Endothelial cell of umbilical vein (primary cell): Measurements from ENCODE around the gene JMJD6. TPM values are rescaled to one million over a fixed set of nuclear protein-coding genes. Genes with fewer than 3 reads are reported as not detected.

Source experiments
- BruUV-seq: library from RNA; stranded (reverse); fragments of 400-500 nt; replicated peaks from 2 replicates; lab custom pipeline; 2021; lab: Mats Ljungman, UMichigan
- CTCF ChIA-PET: fragments of 300-600, 350-600 bp; sonication (Branson Sonifier 250); formaldehyde crosslinking; loops from one replicate; lab custom pipeline; 2021; ENCODE audit warnings: antibody characterized with exemption, inconsistent platforms; lab: Charles Lee
- POLR2A ChIA-PET: fragments of 300-600, 350-600 bp; sonication (Branson Sonifier 250); formaldehyde crosslinking; loops from one replicate; lab custom pipeline; 2021; ENCODE audit warnings: antibody characterized with exemption, inconsistent platforms; lab: Charles Lee
- DNase-seq: peaks from one replicate; pipeline ENCODE4 v3.0.0-alpha.2; 2011; ENCODE audit warnings: low read depth, low spot score
- FAIRE-seq: peaks from 2 replicates; lab custom pipeline; 2011; peaks lifted over from hg19 to GRCh38; lab: Jason Lieb, UNC
- H2AFZ ChIP-seq: 2 replicates; pipeline ENCODE4 v1.6.0; 2012; ENCODE audit warnings: low read depth, low read length, control low read depth, inconsistent platforms
- H3K27ac ChIP-seq: 2 replicates; pipeline ENCODE4 v1.5.1; 2011; ENCODE audit warnings: low read depth, mild to moderate bottlenecking, control low read depth, low read length, moderate library complexity; ENCODE audit not compliant: insufficient read depth
- H3K27me3 ChIP-seq, 2 experiments: 2 replicates each; pipeline versions ENCODE4 v1.6.0 to v1.6.1; 2011; ENCODE audit warnings: low read length in 2 of 2, mixed read lengths in 1 of 2; ENCODE audit not compliant: control insufficient read depth in 2 of 2, insufficient read depth in 2 of 2
- H3K36me3 ChIP-seq, 2 experiments: 2 replicates in 1 of 2; 3 replicates in 1 of 2; pipeline ENCODE4 v1.5.1; 2011; ENCODE audit warnings: low read length in 2 of 2, mild to moderate bottlenecking in 1 of 2, moderate library complexity in 1 of 2; ENCODE audit not compliant: control insufficient read depth in 2 of 2, insufficient read depth in 2 of 2; ENCODE audit errors: extremely low read depth in 1 of 2
- H3K4me1 ChIP-seq: 3 replicates; pipeline ENCODE4 v1.5.1; 2011; ENCODE audit warnings: mild to moderate bottlenecking, low read length; ENCODE audit not compliant: control insufficient read depth, insufficient read depth; ENCODE audit errors: extremely low read depth
- H3K4me2 ChIP-seq: 2 replicates; pipeline ENCODE4 v1.6.1; 2011; ENCODE audit warnings: low read length, control low read depth, mixed read lengths; ENCODE audit not compliant: insufficient read depth
- H3K4me3 ChIP-seq, 3 experiments: fragments of 200-600 bp in 1 of 3; sonication (generic), shearing (Covaris generic) in 1 of 3; replicated peaks in 1 of 3; 2 replicates each; pipeline ENCODE4 v1.5.1; 2011 to 2016; ENCODE audit warnings: control low read depth in 3 of 3, low read length in 3 of 3, mild to moderate bottlenecking in 2 of 3, inconsistent platforms in 1 of 3, low read depth in 1 of 3, moderate library complexity in 1 of 3; ENCODE audit not compliant: insufficient read depth in 1 of 3
- H3K79me2 ChIP-seq: 2 replicates; pipeline ENCODE4 v1.6.0; 2012; ENCODE audit warnings: low read length, inconsistent platforms; ENCODE audit not compliant: control insufficient read depth, insufficient read depth
- H3K9ac ChIP-seq: replicated peaks from 2 replicates; pipeline ENCODE3; 2011; ENCODE audit warnings: low read length, control low read depth; ENCODE audit not compliant: insufficient read depth; ENCODE audit errors: extremely low read depth
- H3K9me1 ChIP-seq: replicated peaks from 3 replicates; pipeline ENCODE4 v1.6.0; 2011; ENCODE audit warnings: mild to moderate bottlenecking, low read length; ENCODE audit not compliant: control insufficient read depth, insufficient read depth; ENCODE audit errors: extremely low read depth
- H3K9me3 ChIP-seq: replicated peaks from 2 replicates; pipeline ENCODE4 v1.5.1; 2012; ENCODE audit warnings: low read length, inconsistent platforms; ENCODE audit not compliant: control insufficient read depth, insufficient read depth
- H4K20me1 ChIP-seq: replicated peaks from 2 replicates; pipeline ENCODE3; 2011; ENCODE audit warnings: mild to moderate bottlenecking, low read length; ENCODE audit not compliant: control insufficient read depth, insufficient read depth; ENCODE audit errors: extremely low read depth
- EZH2 ChIP-seq: IDR thresholded peaks from 2 replicates; pipeline ENCODE4 v1.6.1; 2012; ENCODE audit warnings: borderline replicate concordance, low read depth, mild to moderate bottlenecking, moderate library complexity, low read length, inconsistent platforms; ENCODE audit not compliant: severe bottlenecking
- FOS ChIP-seq: IDR thresholded peaks from 2 replicates; pipeline ENCODE4 v1.6.1; 2011; ENCODE audit warnings: mild to moderate bottlenecking, low read length, moderate library complexity, borderline replicate concordance; ENCODE audit not compliant: insufficient read depth
- GATA2 ChIP-seq: IDR thresholded peaks from 2 replicates; pipeline ENCODE4 v1.7.0; 2011; ENCODE audit warnings: low read depth, mild to moderate bottlenecking, moderate library complexity, mixed read lengths, low read length; ENCODE audit not compliant: insufficient read length, insufficient read depth
- JUN ChIP-seq: IDR thresholded peaks from 2 replicates; pipeline ENCODE4 v1.6.1; 2011; ENCODE audit warnings: borderline replicate concordance, low read depth; ENCODE audit not compliant: insufficient read length, insufficient read depth
- MYC ChIP-seq: IDR thresholded peaks from one replicate; pipeline ENCODE4 v1.6.1; 2011; ENCODE audit warnings: mild to moderate bottlenecking, low read depth, low read length
- POLR2AphosphoS5 ChIP-seq: IDR thresholded peaks from 2 replicates; pipeline ENCODE4 v1.6.1; 2012; ENCODE audit warnings: low read depth, mild to moderate bottlenecking, control low read depth, low read length, moderate library complexity; ENCODE audit not compliant: insufficient read depth
- dilution Hi-C: fragments of 300-500 bp; cut with MboI; formaldehyde crosslinking; loops from one replicate; pipeline ENCODE4 v1.15.0; 2019; ENCODE audit warnings: low sequenced_read_pairs; ENCODE audit not compliant: extremely low pct_ligation_motif_present
- intact Hi-C: fragments of 100-400 bp; cut with micrococcal nuclease; formaldehyde crosslinking; loops from one replicate; pipeline ENCODE4 v1.10.0; 2022
- polyA plus RNA-seq, 4 experiments: library from polyadenylated mRNA; depleted of rRNA in 3 of 4; stranded (reverse) in 3 of 4; unstranded in 1 of 4; fragments of >200 nt; gene quantifications; 2 replicates each; pipeline versions ENCODE4 v1.2.1 to v1.2.3, GENCODE V29; 2011 to 2012; ENCODE audit warnings: missing spikeins in 1 of 4
- total RNA-seq: library from RNA; stranded (reverse); gene quantifications from 2 replicates; pipeline ENCODE4 v1.2.3, GENCODE V29; 2021

Gene JMJD6
- total and polyA plus RNA-seq, 2 donors (not counting 3 experiments of a cell fraction or from before 2014, with no cell fraction given): 19.8 to 36.6 TPM

DNA sequence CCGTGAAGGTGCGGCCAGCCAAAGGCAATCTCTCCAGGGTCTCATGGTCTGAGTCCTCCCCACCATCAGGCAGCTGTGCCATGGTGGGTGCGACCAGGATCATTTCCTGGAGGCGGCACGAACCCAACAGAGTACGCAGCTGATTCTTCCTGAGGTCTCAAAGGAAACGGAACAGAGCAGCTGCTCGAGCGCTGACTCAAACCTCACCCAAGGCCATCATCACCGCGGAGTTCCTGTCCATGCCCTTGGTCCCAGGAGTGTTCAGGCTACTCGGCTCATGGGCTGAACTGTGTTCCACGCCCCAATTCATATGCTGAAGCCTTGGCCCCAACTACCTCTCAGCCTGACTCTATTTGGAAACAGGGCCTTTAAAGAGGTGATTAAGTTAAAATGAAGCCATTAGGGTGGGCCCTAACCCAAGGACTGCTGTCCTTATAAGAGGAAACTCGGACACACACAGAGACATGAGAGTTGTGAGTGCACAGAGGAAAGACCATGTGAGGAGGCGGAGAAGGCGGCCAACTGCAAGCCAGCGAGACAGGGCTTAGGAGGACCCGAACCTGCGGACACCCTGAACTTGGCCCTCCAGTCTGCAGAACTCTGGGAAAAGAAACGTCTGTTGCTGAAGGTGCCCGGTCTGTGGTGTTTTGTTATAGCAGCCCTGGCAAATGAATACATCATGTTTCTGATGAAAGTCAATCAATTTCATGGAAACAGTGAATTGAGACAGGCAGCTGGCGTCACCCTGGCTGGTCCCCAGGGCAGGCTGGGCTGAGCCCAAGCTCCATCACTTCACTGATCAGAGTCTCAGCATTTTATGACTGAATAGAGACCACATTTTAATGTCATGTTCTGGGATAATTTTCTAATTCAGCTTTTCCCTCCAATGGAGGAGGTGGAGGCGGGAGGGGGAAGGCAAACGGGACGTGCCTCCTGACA lies 29.4 kb downstream of the JMJD6 start:
- Histone ChIP-seq H3K9me1 (no peaks in the 10 kb centered on the region), H3K9ac (peak overlapping the region; percentile 17), H3K27me3 (no peaks in the 10 kb centered on the region), H3K4me1 (peaks cover 41% of the 10 kb centered on the region), H4K20me1 (no peaks in the 10 kb centered on the region), H3K9me3 (no peaks in the 10 kb centered on the region), H3K36me3 (no peaks in the 10 kb centered on the region), H3K79me2 (peaks cover 59% of the 10 kb centered on the region), H3K4me3 (no peak overlapping the region), H3K4me2 (peak overlapping the region; percentile 25), H3K27ac (peak overlapping the region; percentile 84), H2AFZ (no peak overlapping the region)
- intact Hi-C loops (no loop called here), dilution Hi-C loops (no loop called here)
- peak; percentile 99 for FAIRE-seq
- POLR2A ChIA-PET: interaction anchor here (0.9 kb wide), 1 partner anchor 95 kb away, joined by 3 read pairs; no protein-coding TSS in a partner anchor
- peak; percentile 76 for DNase-seq
- TF ChIP-seq MYC (peak; percentile 27), FOS (peak; percentile 77), GATA2 (no peak), EZH2 (no peak), POLR2AphosphoS5 (peak; percentile 67), JUN (peak; percentile 25)
- TSS peak; percentile 92 for BruUV-seq
- CTCF ChIA-PET: interaction anchor here (0.8 to 5.5 kb wide), 7 partner anchors 8 to 73 kb away, joined by 3 to 26 read pairs (median 4); partner anchors contain the start of gene MXRA7
